Measurements from ENCODE around the gene CHRND.

GRCh38 chr2:232489516-232490220, 36.3 kb upstream of the CHRND start:
- TF ChIP-seq, protein P1, sequence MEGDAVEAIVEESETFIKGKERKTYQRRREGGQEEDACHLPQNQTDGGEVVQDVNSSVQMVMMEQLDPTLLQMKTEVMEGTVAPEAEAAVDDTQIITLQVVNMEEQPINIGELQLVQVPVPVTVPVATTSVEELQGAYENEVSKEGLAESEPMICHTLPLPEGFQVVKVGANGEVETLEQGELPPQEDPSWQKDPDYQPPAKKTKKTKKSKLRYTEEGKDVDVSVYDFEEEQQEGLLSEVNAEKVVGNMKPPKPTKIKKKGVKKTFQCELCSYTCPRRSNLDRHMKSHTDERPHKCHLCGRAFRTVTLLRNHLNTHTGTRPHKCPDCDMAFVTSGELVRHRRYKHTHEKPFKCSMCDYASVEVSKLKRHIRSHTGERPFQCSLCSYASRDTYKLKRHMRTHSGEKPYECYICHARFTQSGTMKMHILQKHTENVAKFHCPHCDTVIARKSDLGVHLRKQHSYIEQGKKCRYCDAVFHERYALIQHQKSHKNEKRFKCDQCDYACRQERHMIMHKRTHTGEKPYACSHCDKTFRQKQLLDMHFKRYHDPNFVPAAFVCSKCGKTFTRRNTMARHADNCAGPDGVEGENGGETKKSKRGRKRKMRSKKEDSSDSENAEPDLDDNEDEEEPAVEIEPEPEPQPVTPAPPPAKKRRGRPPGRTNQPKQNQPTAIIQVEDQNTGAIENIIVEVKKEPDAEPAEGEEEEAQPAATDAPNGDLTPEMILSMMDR (conservative IDR thresholded peaks at IDR 0.05; ENCODE audit: low read length): no peak
- no peak for TF ChIP-seq EZH2phosphoT487 (IDR thresholded peaks at IDR 0.05; ENCODE audit: borderline replicate concordance, low read depth, low read length)

Measured in OCI-LY7 (cell line).